HepG2 (cell line): ENCODE data around the gene APBA1.

ENCODE experiments used
- EED ChIP-seq: sonication (generic); formaldehyde crosslinking; IDR thresholded peaks from 2 replicates; pipeline ENCODE4 v1.5.0; 2020; ENCODE audit warnings: mild to moderate bottlenecking, missing genetic modification reagents
- FOXM1 ChIP-seq: sonication (generic); formaldehyde crosslinking; IDR thresholded peaks from 2 replicates; pipeline ENCODE4 v1.5.0; 2020; ENCODE audit warnings: missing genetic modification reagents
- NONO ChIP-seq, 2 experiments: fragments of 450-650 bp in 1 of 2; sonication (generic) in 1 of 2; formaldehyde crosslinking in 1 of 2; IDR thresholded peaks in 1 of 2; conservative IDR thresholded peaks in 1 of 2; 2 replicates each; pipeline versions ENCODE4 v1.6.1 to v1.8.0; 2017 to 2022; ENCODE audit warnings: mild to moderate bottlenecking in 1 of 2, missing genetic modification reagents in 1 of 2, moderate library complexity in 1 of 2
- RELA ChIP-seq: sonication (generic); formaldehyde crosslinking; IDR thresholded peaks from 2 replicates; pipeline ENCODE4 v1.4.0; 2020; ENCODE audit warnings: missing genetic modification reagents
- STAT6 ChIP-seq: sonication (generic); formaldehyde crosslinking; IDR thresholded peaks from 2 replicates; pipeline ENCODE4 v1.4.0; 2020; ENCODE audit warnings: missing genetic modification reagents, mild to moderate bottlenecking, borderline replicate concordance
- TF ChIP-seq, protein P1 (sequence below), 2 experiments: sonication (generic) in 1 of 2; formaldehyde crosslinking in 1 of 2; IDR thresholded peaks; 2 replicates each; pipeline versions ENCODE4 v1.6.1 to v1.9.0; 2014 to 2022; ENCODE audit warnings: antibody characterized with exemption in 1 of 2, borderline replicate concordance in 1 of 2, inconsistent platforms in 1 of 2, low read depth in 1 of 2, missing genetic modification reagents in 1 of 2

GRCh38 chr9:69421908-69422801 lies 250.0 kb downstream of the APBA1 start:
- TF ChIP-seq FOXM1 (CRISPR knock-in tag) (no peak), EED (no peak), RELA (CRISPR knock-in tag) (no peak), NONO (IDR thresholded peaks at IDR 0.05) (no peak), NONO (CRISPR knock-in tag; conservative IDR thresholded peaks at IDR 0.05) (no peak), STAT6 (CRISPR knock-in tag) (no peak)
- TF ChIP-seq, protein P1, sequence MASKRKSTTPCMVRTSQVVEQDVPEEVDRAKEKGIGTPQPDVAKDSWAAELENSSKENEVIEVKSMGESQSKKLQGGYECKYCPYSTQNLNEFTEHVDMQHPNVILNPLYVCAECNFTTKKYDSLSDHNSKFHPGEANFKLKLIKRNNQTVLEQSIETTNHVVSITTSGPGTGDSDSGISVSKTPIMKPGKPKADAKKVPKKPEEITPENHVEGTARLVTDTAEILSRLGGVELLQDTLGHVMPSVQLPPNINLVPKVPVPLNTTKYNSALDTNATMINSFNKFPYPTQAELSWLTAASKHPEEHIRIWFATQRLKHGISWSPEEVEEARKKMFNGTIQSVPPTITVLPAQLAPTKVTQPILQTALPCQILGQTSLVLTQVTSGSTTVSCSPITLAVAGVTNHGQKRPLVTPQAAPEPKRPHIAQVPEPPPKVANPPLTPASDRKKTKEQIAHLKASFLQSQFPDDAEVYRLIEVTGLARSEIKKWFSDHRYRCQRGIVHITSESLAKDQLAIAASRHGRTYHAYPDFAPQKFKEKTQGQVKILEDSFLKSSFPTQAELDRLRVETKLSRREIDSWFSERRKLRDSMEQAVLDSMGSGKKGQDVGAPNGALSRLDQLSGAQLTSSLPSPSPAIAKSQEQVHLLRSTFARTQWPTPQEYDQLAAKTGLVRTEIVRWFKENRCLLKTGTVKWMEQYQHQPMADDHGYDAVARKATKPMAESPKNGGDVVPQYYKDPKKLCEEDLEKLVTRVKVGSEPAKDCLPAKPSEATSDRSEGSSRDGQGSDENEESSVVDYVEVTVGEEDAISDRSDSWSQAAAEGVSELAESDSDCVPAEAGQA (IDR thresholded peaks at IDR 0.05; ENCODE audit: low read depth) = no peak
- TF ChIP-seq, protein P1 (CRISPR knock-in tag; IDR thresholded peaks at IDR 0.05; ENCODE audit: borderline replicate concordance) = no peak
